ENCODE measurements around the gene USP13. TPM values are rescaled to one million over a fixed set of nuclear protein-coding genes. Genes with fewer than 3 reads are reported as not detected.

USP13 gene
- total RNA-seq, 4 donors from 2014 or later = 9.6 to 37.5 (median 17.2) TPM

- DNase-seq (ENCODE audit: low spot score) (no peak), ATAC-seq (ENCODE audit: low FRiP score) (no peak)
- TF ChIP-seq, protein P1, sequence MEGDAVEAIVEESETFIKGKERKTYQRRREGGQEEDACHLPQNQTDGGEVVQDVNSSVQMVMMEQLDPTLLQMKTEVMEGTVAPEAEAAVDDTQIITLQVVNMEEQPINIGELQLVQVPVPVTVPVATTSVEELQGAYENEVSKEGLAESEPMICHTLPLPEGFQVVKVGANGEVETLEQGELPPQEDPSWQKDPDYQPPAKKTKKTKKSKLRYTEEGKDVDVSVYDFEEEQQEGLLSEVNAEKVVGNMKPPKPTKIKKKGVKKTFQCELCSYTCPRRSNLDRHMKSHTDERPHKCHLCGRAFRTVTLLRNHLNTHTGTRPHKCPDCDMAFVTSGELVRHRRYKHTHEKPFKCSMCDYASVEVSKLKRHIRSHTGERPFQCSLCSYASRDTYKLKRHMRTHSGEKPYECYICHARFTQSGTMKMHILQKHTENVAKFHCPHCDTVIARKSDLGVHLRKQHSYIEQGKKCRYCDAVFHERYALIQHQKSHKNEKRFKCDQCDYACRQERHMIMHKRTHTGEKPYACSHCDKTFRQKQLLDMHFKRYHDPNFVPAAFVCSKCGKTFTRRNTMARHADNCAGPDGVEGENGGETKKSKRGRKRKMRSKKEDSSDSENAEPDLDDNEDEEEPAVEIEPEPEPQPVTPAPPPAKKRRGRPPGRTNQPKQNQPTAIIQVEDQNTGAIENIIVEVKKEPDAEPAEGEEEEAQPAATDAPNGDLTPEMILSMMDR (IDR thresholded peaks at IDR 0.05) = no peak
These were observed 166.5 kb downstream of the USP13 start for GRCh38 chr3:179819379-179819778.

GRCh38 chr3:179822296-179822695, 169.5 kb downstream of the USP13 start:
- TF ChIP-seq, protein P1 (IDR thresholded peaks at IDR 0.05) = no peak
- ATAC-seq (ENCODE audit: low FRiP score) (no peak), DNase-seq (ENCODE audit: low spot score) (no peak)

GRCh38 chr3:179825527-179826246, 172.8 kb downstream of the USP13 start:
- TF ChIP-seq, protein P1 (IDR thresholded peaks at IDR 0.05) = no peak
- DNase-seq (ENCODE audit: low spot score) = no peak
- no peak for ATAC-seq (ENCODE audit: low FRiP score)

GRCh38 chr3:179826247-179826637, 173.4 kb downstream of the USP13 start:
- ATAC-seq (ENCODE audit: low FRiP score) (no peak), DNase-seq (ENCODE audit: low spot score) (no peak)
- TF ChIP-seq, protein P1 (IDR thresholded peaks at IDR 0.05) = no peak

GRCh38 chr3:179828738-179829137, 175.9 kb downstream of the USP13 start:
- DNase-seq (ENCODE audit: low spot score) (no peak), ATAC-seq (ENCODE audit: low FRiP score) (no peak)
- TF ChIP-seq, protein P1 (IDR thresholded peaks at IDR 0.05) = no peak

- DNase-seq (ENCODE audit: low spot score) = no peak
- peak; percentile 41 for ATAC-seq (ENCODE audit: low FRiP score)
- TF ChIP-seq, protein P1 (IDR thresholded peaks at IDR 0.05) = no peak
These were observed 176.6 kb downstream of the USP13 start for GRCh38 chr3:179829401-179829800.

DNA sequence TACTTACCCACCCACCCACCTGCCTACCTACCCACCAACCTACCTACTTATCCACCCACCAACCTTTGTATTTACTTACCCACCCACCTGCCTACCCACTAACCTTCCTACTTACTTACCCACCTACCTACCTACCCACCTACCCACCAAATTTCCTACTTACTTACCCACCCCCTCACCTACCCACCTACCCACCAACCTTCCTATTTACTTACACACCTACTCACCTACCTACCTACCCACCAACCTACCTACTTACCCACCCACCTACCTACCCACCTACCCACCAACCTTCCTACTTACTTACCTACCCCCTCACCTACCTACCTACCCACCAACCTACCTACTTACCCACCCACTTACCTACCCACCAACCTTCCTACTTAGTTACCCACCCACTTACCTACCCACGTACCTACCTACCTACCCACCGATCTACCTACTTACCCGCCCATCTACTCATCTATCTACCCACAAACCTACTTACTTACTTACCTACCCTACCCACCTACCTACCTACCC, 179.6 kb downstream of the USP13 start:
- TF ChIP-seq, protein P1 (IDR thresholded peaks at IDR 0.05) = no peak
- ATAC-seq (ENCODE audit: low FRiP score) = no peak
- no peak for DNase-seq (ENCODE audit: low spot score)
